Caco-2 (cell line): ENCODE results near the gene OTUD5. TPM values are rescaled to one million over a fixed set of nuclear protein-coding genes. Genes with fewer than 3 reads are reported as not detected.

Source experiments
- BruUV-seq: library from RNA; stranded (reverse); fragments of 400-500 nt; replicated peaks from 2 replicates; lab custom pipeline; 2021; lab: Mats Ljungman, UMichigan
- CTCF ChIA-PET: fragments of 300-600 bp; sonication (Branson Sonifier 250); formaldehyde crosslinking; loops from one replicate; lab custom pipeline; 2022; ENCODE audit warnings: antibody characterized with exemption; lab: Charles Lee
- POLR2A ChIA-PET: fragments of 300-600 bp; sonication (Branson Sonifier 250); formaldehyde crosslinking; loops from one replicate; lab custom pipeline; 2022; ENCODE audit warnings: antibody characterized with exemption; lab: Charles Lee
- DNase-seq, 2 experiments: peaks; one replicate each; pipeline versions ENCODE4 v3.0.0 to v3.0.0-alpha.2; 2020 to 2022
- H3K27me3 ChIP-seq: replicated peaks from 2 replicates; pipeline ENCODE4 v1.6.0; 2011; ENCODE audit warnings: low read length; ENCODE audit not compliant: control insufficient read depth, insufficient read depth
- H3K36me3 ChIP-seq: 2 replicates; pipeline ENCODE4 v1.5.1; 2011; ENCODE audit warnings: low read length; ENCODE audit not compliant: control insufficient read depth, insufficient read depth
- H3K4me1 ChIP-seq: fragments of 250-450 bp; sonication (Bioruptor Pico); 2 replicates; pipeline ENCODE4 v1.5.1; 2020; ENCODE audit warnings: mild to moderate bottlenecking
- H3K4me3 ChIP-seq: 2 replicates; pipeline ENCODE4 v1.5.1; 2011; ENCODE audit warnings: low read depth, mild to moderate bottlenecking, control low read depth, low read length
- H3K9me3 ChIP-seq: fragments of 250-450 bp; sonication (Bioruptor Pico); 2 replicates; pipeline ENCODE4 v1.5.1; 2020; ENCODE audit warnings: mild to moderate bottlenecking, moderate library complexity
- H3K27ac Mint-ChIP-seq: one replicate; pipeline ENCODE4 v1.8.0; 2022; ENCODE audit warnings: mixed read lengths; ENCODE audit not compliant: unreplicated experiment
- H3K27me3 Mint-ChIP-seq: one replicate; pipeline ENCODE4 v1.8.0; 2022; ENCODE audit warnings: mixed read lengths; ENCODE audit not compliant: insufficient read depth, unreplicated experiment
- H3K36me3 Mint-ChIP-seq: one replicate; pipeline ENCODE4 v1.8.0; 2022; ENCODE audit warnings: mild to moderate bottlenecking, mixed read lengths; ENCODE audit not compliant: insufficient read depth, unreplicated experiment
- H3K4me1 Mint-ChIP-seq: one replicate; pipeline ENCODE4 v1.8.0; 2022; ENCODE audit warnings: low read depth, mixed read lengths; ENCODE audit not compliant: unreplicated experiment
- H3K4me3 Mint-ChIP-seq: one replicate; pipeline ENCODE4 v1.8.0; 2022; ENCODE audit warnings: mild to moderate bottlenecking, moderate library complexity, mixed read lengths; ENCODE audit not compliant: unreplicated experiment
- H3K9me3 Mint-ChIP-seq: one replicate; pipeline ENCODE4 v1.8.0; 2022; ENCODE audit warnings: mixed read lengths; ENCODE audit not compliant: unreplicated experiment
- CTCF ChIP-seq, 2 experiments: fragments of 200-600 bp in 1 of 2; IDR thresholded peaks; 1 replicate in 1 of 2; 2 replicates in 1 of 2; pipeline versions ENCODE4 v1.5.1 to v1.8.0; 2011 to 2022; ENCODE audit warnings: antibody characterized with exemption in 1 of 2, control low read depth in 1 of 2, inconsistent platforms in 1 of 2, low read depth in 1 of 2, low read length in 1 of 2, mild to moderate bottlenecking in 1 of 2, moderate library complexity in 1 of 2; ENCODE audit not compliant: insufficient read depth in 1 of 2, severe bottlenecking in 1 of 2, unreplicated experiment in 1 of 2
- intact Hi-C: fragments of 100-400 bp; cut with micrococcal nuclease; formaldehyde crosslinking; loops from one replicate; pipeline ENCODE4 v1.10.0; 2022; ENCODE audit not compliant: unreplicated experiment
- total RNA-seq: library from RNA; stranded (reverse); gene quantifications from 2 replicates; pipeline ENCODE4 v1.2.3, GENCODE V29; 2022

OTUD5 gene
- total RNA-seq, 1 experiment from 2014 or later = 40.6 TPM

DNA sequence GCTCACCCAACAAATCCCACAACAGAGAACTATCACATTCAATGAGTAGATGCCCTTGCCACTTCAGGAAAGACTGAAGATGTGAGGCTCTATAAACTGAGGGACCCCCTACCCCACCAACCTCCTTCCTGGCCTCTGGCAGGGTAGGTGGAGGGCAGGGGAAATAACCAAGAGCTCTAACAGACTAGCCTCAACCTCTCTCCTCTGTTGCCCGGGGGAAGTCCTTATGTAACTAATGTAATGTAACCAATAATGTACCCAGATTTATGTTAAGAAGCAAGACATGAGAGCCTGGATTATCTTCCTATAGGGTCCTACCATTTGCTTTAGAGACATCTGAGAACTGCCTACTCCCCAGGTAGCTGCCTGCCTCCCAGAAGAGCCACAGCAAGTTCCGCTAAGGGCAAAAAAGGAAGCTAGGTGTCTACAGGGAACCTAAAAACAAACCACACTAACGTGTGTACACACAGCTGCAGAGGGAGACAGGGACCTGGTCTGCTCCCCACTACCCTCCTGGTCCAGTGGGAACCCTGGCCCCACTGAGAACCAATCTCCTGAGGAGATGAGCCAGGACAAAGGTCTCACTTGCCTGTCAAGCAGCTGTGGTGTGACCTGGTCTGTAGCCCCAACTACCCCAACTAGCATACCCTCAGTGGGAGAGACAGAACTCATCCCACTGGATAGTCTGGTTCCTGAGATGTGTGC lies 17.7 kb downstream of the OTUD5 start:
- Mint-ChIP-seq H3K27ac (no peak overlapping the region), H3K9me3 (no peaks in the 10 kb centered on the region), H3K36me3 (peaks cover 18% of the 10 kb centered on the region), H3K27me3 (no peaks in the 10 kb centered on the region), H3K4me1 (no peaks in the 10 kb centered on the region), H3K4me3 (no peak overlapping the region)
- intact Hi-C loops = no loop called here
- no peaks in the 10 kb centered on the region; the same call in 1 of the 2 replicates for H3K36me3 ChIP-seq
- DNase-seq = no peak
- no TSS peak for BruUV-seq
- no peak for TF ChIP-seq CTCF (IDR thresholded peaks at IDR 0.05; ENCODE audit: insufficient read depth in 1 of 2, low read depth in 1 of 2, low read length in 1 of 2, severe bottlenecking in 1 of 2, unreplicated experiment in 1 of 2)
- no peaks in the 10 kb centered on the region for H3K9me3 ChIP-seq
- H3K4me3 ChIP-seq = no peak overlapping the region
- POLR2A ChIA-PET = no interaction called here
- H3K27me3 ChIP-seq = no peaks in the 10 kb centered on the region
- CTCF ChIA-PET = interaction anchor here (0.6 kb wide), 1 partner anchor 104 kb away, joined by 3 read pairs; no protein-coding TSS in a partner anchor
- no peaks in the 10 kb centered on the region for H3K4me1 ChIP-seq

DNA sequence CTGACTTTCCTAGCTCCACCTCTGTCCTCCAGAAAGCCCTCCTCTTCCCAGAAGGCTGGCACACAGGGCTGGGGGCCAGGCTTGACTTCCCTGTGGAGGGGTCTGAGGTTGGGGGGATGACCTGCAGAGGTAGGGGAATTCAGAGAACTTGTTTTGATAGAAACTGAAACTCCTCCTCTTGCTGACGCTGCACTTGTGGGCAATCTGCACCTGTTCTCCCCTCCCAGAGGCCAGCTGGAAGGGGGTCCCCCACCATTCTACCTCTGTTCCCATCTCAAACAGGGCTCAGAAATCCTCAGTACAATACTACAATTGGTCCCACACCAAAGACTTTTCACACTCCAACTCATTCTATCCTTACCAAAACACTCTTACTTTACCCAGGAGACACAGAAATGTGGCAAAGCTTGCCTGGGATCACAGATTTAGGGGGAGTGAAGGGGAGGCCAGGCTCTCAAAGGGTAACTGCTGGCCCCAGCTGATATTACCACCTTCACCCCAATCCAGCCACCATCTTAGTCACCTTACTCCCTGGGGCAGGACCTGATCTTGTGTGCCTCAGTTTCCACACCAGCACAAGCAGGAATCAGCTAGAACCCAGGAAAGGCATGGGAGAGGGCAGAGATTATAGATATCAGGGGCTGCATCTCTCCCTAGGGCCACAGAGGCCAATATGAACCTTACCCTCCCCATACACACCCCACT lies 18.5 kb downstream of the OTUD5 start:
- Histone ChIP-seq H3K4me1 (no peaks in the 10 kb centered on the region), H3K27me3 (no peaks in the 10 kb centered on the region), H3K36me3 (no peaks in the 10 kb centered on the region; the same call in 1 of the 2 replicates), H3K9me3 (no peaks in the 10 kb centered on the region), H3K4me3 (no peak overlapping the region)
- TF ChIP-seq CTCF (IDR thresholded peaks at IDR 0.05; ENCODE audit: insufficient read depth in 1 of 2, low read depth in 1 of 2, low read length in 1 of 2, severe bottlenecking in 1 of 2, unreplicated experiment in 1 of 2) = no peak
- Mint-ChIP-seq H3K4me3 (no peak overlapping the region), H3K27ac (no peak overlapping the region), H3K36me3 (peaks cover 18% of the 10 kb centered on the region), H3K9me3 (no peaks in the 10 kb centered on the region), H3K4me1 (no peaks in the 10 kb centered on the region), H3K27me3 (no peaks in the 10 kb centered on the region)
- BruUV-seq = no TSS peak
- ChIA-PET CTCF (no interaction called here), POLR2A (no interaction called here)
- intact Hi-C loops = no loop called here
- no peak for DNase-seq

DNA sequence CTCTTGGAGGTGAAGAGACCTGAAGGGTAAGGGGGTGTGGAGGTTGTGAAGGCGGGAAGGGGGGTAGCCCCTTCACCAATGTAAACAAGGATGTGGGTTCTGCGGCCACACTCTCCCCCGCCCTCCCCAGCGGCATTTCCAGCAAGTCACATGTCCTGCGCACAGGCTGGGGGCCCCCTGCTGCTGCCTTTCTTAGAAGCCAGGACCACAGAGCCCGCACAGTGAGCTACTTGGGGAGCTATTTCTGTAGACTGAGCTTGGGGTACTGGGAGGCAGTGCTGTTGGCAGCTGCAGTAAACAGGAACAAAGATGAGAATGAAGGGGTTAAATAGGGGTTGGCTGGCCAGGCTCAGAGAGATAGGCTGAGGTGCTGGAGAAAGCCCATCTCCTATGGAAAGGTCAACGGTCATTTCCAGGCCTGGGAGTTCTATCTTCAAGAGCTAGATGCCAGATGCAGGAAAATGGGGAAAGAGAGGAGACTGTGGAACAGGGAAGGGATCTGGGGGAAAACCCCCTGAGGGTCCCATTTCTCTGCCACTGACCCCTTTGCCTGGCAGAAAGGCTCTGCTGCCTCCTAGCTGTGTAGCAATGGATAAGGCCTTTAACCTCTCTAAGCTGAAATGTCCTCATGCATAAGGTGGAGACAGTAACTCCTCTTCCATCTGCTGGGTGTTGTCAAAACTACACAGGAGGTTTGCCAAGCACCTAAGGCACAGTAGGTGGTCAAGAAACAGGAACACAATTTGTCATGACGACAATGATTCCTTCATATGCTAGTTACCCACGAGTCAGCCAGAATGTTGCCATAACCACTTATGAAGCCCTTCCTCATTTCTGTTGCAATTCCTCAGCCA lies 20.1 kb downstream of the OTUD5 start:
- no peaks in the 10 kb centered on the region for H3K4me1 Mint-ChIP-seq

More for the DNA sequence above, 20.1 kb downstream of the OTUD5 start:
- Histone ChIP-seq H3K4me1 (no peaks in the 10 kb centered on the region), H3K36me3 (no peaks in the 10 kb centered on the region; the same call in 1 of the 2 replicates), H3K4me3 (no peak overlapping the region), H3K27me3 (no peaks in the 10 kb centered on the region), H3K9me3 (no peaks in the 10 kb centered on the region)
- DNase-seq = no peak
- no TSS peak for BruUV-seq
- Mint-ChIP-seq H3K4me3 (no peak overlapping the region), H3K27ac (no peak overlapping the region), H3K9me3 (no peaks in the 10 kb centered on the region), H3K27me3 (no peaks in the 10 kb centered on the region), H3K36me3 (peaks cover 18% of the 10 kb centered on the region)
- TF ChIP-seq CTCF (IDR thresholded peaks at IDR 0.05; ENCODE audit: insufficient read depth in 1 of 2, low read depth in 1 of 2, low read length in 1 of 2, severe bottlenecking in 1 of 2, unreplicated experiment in 1 of 2) = no peak
- intact Hi-C loops = no loop called here
- CTCF ChIA-PET = no interaction called here
- POLR2A ChIA-PET = no interaction called here
